ENCODE measurements around the gene BDKRB2. TPM values are rescaled to one million over a fixed set of nuclear protein-coding genes. Genes with fewer than 3 reads are reported as not detected.

Gene BDKRB2
- total and polyA plus RNA-seq, 2 of the 8 experiments (the other 6 are each of a cell fraction or from before 2014, with no cell fraction given), result 0.13 to 0.21 TPM

- TF ChIP-seq, protein P1, sequence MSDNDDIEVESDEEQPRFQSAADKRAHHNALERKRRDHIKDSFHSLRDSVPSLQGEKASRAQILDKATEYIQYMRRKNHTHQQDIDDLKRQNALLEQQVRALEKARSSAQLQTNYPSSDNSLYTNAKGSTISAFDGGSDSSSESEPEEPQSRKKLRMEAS (IDR thresholded peaks at IDR 0.05), result no peak
These were observed 41.3 kb downstream of the BDKRB2 start (continued) for GRCh38 chr14:96245710-96246538.

Measured in H1 (cell line).